HUES6 (cell line): Measurements from ENCODE around the gene SYT13.
"Not testable (repeated sequence)": the region's sequence is repeated elsewhere in the genome, so short reads cannot be mapped to it uniquely, and the experiment has no call there.

Source experiments
- H3K27ac ChIP-seq: 2 replicates; pipeline ENCODE4 v1.7.0; 2013; ENCODE audit warnings: low read depth, mild to moderate bottlenecking, low read length, inconsistent platforms
- H3K27me3 ChIP-seq: 2 replicates; pipeline ENCODE4 v1.6.1; 2013; ENCODE audit warnings: low read length; ENCODE audit not compliant: control insufficient read depth, insufficient read depth
- H3K36me3 ChIP-seq: 2 replicates; pipeline ENCODE4 v1.6.1; 2013; ENCODE audit warnings: low read length; ENCODE audit not compliant: control insufficient read depth, insufficient read depth
- H3K4me1 ChIP-seq: 2 replicates; pipeline ENCODE4 v1.6.1; 2013; ENCODE audit warnings: low read length; ENCODE audit not compliant: control insufficient read depth, insufficient read depth
- H3K4me3 ChIP-seq: 2 replicates; pipeline ENCODE4 v1.5.1; 2013; ENCODE audit warnings: low read depth, low read length
- H3K9ac ChIP-seq: one replicate; pipeline ENCODE4 v1.6.1; 2013; ENCODE audit warnings: mild to moderate bottlenecking, low read length
- H3K9me3 ChIP-seq: 2 replicates; pipeline ENCODE4 v1.6.1; 2013; ENCODE audit warnings: low read depth, low read length; ENCODE audit not compliant: control insufficient read depth, insufficient read depth

Gene SYT13

DNA sequence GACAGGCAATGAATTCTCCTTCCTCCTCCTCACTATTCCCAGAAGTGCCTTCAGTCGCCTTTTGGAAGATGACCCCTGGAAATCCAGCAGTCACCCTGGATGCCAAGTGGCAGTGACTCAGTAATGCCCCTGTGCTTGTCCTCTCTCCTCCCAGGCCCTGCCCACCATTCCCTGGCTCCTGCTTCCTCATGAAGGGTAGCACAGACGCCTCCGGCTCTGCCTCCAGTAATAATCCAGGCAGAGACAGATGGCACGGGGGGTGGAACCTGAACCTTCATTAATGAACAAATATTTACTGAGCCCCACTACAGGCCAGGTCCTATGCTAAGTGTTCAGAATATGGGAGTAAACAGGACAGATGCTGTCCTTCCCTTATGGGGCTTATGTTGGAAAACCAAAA, 23.2 kb downstream of the SYT13 start:
- peaks cover 6% of the 10 kb centered on the region; the same call in 1 of the 2 replicates for H3K27me3 ChIP-seq
- peaks cover 19% of the 10 kb centered on the region for H3K4me1 ChIP-seq
- H3K9ac ChIP-seq = no peak overlapping the region

DNA sequence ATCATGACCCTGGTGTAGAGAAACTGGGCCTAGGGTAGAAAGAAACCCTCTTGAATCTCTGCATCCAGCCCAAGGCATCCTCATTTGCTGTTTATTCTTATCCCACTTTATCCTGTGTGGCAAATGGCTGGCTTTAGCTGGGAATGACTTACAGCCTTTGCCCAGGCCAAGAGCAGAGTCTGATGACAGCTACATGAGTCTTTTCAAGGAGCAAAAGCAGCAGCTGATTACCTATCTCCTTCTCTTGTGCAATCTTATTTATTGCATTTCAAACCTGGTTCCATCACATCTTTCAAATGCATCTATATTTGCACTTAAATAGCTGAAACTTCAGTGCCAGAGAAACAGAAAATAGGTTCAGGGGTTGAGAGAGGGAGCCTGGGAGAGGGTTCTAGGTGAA, 26.1 kb downstream of the SYT13 start:
- H3K9me3 ChIP-seq = no peaks in the 10 kb centered on the region
- H3K27me3 ChIP-seq = peaks cover 3% of the 10 kb centered on the region; the same call in 1 of the 2 replicates
- no peaks in the 10 kb centered on the region for H3K36me3 ChIP-seq
- no peak overlapping the region for H3K4me3 ChIP-seq
- H3K4me1 ChIP-seq = peaks cover 19% of the 10 kb centered on the region
- no peak overlapping the region for H3K27ac ChIP-seq
- no peak overlapping the region for H3K9ac ChIP-seq

More for the DNA sequence above, 23.2 kb downstream of the SYT13 start:
- H3K27ac ChIP-seq = no peak overlapping the region
- no peaks in the 10 kb centered on the region for H3K9me3 ChIP-seq
- no peak overlapping the region for H3K4me3 ChIP-seq
- H3K36me3 ChIP-seq = no peaks in the 10 kb centered on the region

DNA sequence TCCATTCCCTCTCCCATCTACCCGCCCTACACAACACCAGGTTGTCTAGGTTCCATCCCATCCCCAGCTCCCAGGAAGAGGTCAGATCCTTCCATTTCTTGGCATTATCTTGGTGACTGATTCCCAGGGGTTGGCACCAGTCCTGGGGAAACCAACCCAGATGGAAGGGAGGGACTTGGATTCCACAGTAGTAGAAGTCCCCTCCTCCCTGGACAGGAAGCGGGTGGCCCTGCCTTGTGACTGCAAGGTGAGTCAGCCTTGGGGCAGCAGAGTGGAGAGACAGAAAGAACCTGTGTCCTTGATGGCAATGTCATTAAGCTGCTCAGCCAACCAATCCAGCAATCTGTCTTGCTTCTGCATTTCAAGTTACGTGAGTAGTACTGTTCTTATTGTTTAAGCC, 26.5 kb downstream of the SYT13 start:
- Histone ChIP-seq H3K36me3 (no peaks in the 10 kb centered on the region), H3K4me3 (no peak overlapping the region), H3K4me1 (peaks cover 19% of the 10 kb centered on the region), H3K9me3 (no peaks in the 10 kb centered on the region), H3K27me3 (peaks cover 3% of the 10 kb centered on the region; the same call in 1 of the 2 replicates), H3K27ac (no peak overlapping the region), H3K9ac (no peak overlapping the region)

DNA sequence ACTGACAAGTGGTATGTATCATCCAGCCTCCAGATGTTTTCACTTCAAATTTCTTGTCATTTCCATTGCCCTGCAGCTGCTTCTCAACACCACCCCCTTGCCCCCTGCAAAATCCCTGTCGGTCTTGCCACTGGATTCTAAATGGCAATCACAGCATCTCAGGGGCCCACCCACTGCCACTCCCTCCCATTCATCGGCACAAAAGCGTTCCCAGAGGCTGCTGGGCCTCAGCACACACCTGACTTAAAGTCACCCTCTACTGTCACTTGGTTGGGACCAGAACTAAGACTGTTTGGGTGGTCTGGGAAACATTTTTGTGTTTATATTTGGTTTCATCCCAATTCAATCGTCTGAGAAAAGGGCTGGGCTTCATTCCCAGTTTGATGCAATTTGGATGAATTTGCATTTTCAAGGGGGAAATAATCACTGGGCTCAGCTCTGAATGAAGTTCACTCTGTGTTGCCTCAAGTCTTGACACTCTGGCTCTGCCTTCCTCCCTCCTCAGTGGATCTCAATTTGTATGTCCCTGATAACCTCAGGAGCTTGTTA, 27.1 kb downstream of the SYT13 start:
- H3K9ac ChIP-seq = no peak overlapping the region
- H3K4me3 ChIP-seq = no peak overlapping the region
- H3K36me3 ChIP-seq = no peaks in the 10 kb centered on the region
- peaks cover 3% of the 10 kb centered on the region; the same call in 1 of the 2 replicates for H3K27me3 ChIP-seq
- no peak overlapping the region for H3K27ac ChIP-seq
- peaks cover 19% of the 10 kb centered on the region for H3K4me1 ChIP-seq
- no peaks in the 10 kb centered on the region for H3K9me3 ChIP-seq

DNA sequence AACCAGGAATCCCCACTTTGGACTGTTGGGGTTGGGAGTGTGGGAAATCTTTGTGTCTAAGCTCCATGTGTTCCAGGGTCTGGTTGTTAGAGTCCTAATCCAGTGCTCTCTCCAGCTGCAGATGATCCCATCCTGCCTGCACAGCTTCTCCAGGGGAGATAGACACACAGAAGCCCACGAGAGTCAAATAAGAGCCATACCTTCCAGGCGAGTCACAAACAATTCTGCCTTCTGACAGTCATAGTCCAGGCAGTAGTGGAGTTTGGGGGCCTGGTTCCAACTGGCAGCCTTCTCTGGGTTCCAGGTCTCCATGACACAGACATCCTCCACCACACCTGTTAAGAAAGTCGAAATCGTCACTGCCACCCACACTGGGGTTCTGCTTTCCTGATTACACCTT, 32.1 kb downstream of the SYT13 start:
- H3K9ac ChIP-seq = no peak overlapping the region
- 0 out of 2 replicates have a peak, but pooled peaks cover 2% of the 10 kb centered on the region for H3K4me1 ChIP-seq

DNA sequence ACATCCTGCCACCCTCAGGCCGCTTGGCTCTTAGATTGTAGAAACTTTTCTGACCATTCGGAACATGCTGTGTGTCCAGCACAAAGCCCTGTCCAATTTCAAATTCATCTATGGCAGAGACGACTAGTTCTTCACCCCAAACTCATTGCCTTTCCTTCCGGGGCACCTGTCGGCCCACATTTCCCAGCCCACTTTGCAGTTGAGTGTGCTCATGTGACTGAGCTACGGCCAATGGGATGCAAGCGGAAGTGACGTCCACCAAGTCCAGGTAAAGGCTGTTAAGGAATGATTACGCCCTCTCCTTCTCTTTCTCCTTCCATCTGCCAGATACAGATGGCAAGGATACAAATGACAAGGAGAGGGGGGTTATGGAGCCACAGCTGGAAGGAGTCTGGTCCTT, 32.5 kb downstream of the SYT13 start:
- no peaks in the 10 kb centered on the region for H3K9me3 ChIP-seq
- H3K9ac ChIP-seq = no peak overlapping the region
- H3K27ac ChIP-seq = no peak overlapping the region
- H3K4me3 ChIP-seq = no peak overlapping the region
- no peaks in the 10 kb centered on the region for H3K36me3 ChIP-seq
- peaks cover 7% of the 10 kb centered on the region; the same call in 1 of the 2 replicates for H3K27me3 ChIP-seq
- H3K4me1 ChIP-seq = no peaks in the 10 kb centered on the region

More for the DNA sequence above, 32.1 kb downstream of the SYT13 start:
- Histone ChIP-seq H3K27me3 (peaks cover 7% of the 10 kb centered on the region; the same call in 1 of the 2 replicates), H3K9me3 (no peaks in the 10 kb centered on the region), H3K4me3 (no peak overlapping the region), H3K27ac (no peak overlapping the region), H3K36me3 (no peaks in the 10 kb centered on the region)

DNA sequence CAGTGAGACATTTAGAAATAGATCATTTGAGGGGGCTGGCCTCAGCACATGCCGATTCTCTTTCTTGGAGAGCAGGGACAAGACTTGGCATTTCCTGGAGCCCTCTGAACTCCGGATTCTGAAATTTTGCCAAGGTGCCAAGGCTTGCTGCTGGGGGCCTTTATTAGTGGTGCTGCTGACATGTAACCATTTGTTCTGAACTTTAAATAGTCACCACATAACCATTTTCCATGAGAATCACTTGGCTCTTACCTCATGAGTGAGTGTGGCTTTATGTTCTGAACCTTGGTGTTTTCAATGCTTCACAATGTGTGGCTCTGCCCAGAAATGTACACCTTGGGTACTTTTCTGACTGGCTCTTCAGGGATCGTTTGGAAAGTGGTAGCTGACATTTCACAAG, 33.3 kb downstream of the SYT13 start:
- no peaks in the 10 kb centered on the region for H3K9me3 ChIP-seq
- no peaks in the 10 kb centered on the region for H3K36me3 ChIP-seq
- H3K4me3 ChIP-seq = no peak overlapping the region
- H3K27me3 ChIP-seq = peaks cover 7% of the 10 kb centered on the region; the same call in 1 of the 2 replicates
- H3K27ac ChIP-seq = no peak overlapping the region
- no peaks in the 10 kb centered on the region for H3K4me1 ChIP-seq
- no peak overlapping the region for H3K9ac ChIP-seq

DNA sequence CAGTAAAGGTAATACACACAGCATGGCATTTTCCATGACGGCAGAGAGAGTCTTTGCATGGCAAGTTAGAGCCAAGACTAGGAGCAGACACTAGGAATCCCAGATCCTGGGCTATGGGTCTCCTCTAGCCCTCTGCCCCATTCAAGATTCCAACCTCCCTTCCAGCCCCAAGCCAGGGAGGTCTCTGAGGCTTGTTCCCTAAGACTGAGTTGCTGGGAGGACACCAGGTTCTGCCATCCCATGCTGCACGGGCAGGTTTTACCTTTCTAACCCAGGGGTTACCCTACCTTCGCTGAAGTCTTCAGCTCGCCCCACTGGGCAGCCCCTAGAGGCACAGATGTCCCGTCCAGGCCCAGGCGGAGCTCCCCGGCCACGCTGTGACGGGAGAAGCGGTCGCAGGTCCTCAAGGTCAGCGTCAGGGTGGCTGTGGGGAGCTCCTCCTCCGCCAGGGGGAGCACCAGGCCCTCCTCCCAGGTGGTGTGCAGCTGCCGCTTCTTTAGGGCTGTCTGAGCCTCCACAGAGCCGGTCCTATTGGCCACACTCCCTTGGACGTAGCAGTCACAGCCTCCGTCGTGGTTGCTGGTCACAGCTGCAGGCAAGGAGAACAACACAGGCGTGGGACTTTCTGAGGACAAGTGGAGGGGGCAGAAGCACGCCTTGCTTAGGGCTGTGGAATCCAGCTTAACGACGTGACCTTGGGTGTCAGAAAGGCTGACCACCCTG, 33.8 kb downstream of the SYT13 start:
- no peak overlapping the region for H3K27ac ChIP-seq
- no peaks in the 10 kb centered on the region for H3K9me3 ChIP-seq
- H3K4me1 ChIP-seq = no peaks in the 10 kb centered on the region
- peaks cover 7% of the 10 kb centered on the region; the same call in 1 of the 2 replicates for H3K27me3 ChIP-seq
- H3K9ac ChIP-seq = no peak overlapping the region
- no peaks in the 10 kb centered on the region for H3K36me3 ChIP-seq
- no peak overlapping the region for H3K4me3 ChIP-seq

DNA sequence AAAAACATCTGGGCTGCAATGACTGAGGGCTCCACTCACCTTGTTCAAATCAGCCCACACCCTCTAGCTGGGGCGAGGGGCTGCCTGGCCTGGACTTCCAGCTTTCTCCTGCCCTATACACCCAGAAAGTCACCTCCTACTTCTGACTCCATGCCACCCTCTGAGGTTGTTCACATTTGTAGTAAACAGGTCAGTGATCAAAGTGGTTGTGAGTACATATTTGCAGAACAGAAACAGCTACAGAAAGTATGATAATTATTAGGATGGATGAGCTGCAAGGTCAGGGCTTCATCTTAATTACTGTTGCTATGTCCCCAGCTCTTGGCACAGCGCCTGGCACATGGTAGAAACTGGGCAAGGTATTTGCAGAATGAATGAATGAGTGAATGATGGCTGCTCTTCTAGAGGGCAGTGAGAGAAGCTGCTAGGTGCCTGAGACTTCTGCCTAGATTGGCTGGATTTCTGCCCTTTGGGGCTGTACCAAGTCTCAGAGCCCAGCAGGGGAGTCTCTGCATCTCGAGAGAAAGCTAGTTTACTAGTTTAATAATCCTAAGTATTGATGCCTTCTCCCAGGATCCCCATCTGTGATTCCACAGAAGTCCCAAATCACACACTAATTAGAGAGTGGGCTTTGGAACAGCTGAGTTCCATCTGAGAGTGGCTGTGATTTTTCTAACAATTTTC, 36.0 kb downstream of the SYT13 start:
- peaks cover 9% of the 10 kb centered on the region; the same call in 1 of the 2 replicates for H3K27me3 ChIP-seq
- no peaks in the 10 kb centered on the region for H3K4me1 ChIP-seq
- H3K4me3 ChIP-seq = no peak overlapping the region
- no peak overlapping the region for H3K27ac ChIP-seq
- H3K36me3 ChIP-seq = no peaks in the 10 kb centered on the region
- no peak overlapping the region for H3K9ac ChIP-seq
- no peaks in the 10 kb centered on the region for H3K9me3 ChIP-seq

DNA sequence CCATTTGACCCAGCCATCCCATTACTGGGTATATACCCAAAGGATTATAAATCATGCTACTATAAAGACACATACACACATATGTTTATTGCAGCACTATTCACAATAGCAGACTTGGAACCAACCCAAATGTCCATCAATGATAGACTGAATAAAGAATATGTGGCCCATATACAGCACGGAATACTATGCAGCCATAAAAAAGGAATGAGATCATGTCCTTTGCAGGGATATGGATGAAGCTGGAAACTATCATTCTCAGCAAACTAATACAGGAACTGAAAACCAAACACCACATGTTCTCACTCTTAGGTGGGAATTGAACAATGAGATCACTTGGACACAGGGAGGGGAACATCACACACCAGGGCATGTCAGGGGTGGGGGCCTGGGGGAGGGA, 36.8 kb downstream of the SYT13 start:
- not testable (repeated sequence) for H3K9ac ChIP-seq, H3K4me3 ChIP-seq, H3K27ac ChIP-seq, H3K9me3 ChIP-seq, H3K4me1 ChIP-seq, H3K36me3 ChIP-seq, H3K27me3 ChIP-seq

DNA sequence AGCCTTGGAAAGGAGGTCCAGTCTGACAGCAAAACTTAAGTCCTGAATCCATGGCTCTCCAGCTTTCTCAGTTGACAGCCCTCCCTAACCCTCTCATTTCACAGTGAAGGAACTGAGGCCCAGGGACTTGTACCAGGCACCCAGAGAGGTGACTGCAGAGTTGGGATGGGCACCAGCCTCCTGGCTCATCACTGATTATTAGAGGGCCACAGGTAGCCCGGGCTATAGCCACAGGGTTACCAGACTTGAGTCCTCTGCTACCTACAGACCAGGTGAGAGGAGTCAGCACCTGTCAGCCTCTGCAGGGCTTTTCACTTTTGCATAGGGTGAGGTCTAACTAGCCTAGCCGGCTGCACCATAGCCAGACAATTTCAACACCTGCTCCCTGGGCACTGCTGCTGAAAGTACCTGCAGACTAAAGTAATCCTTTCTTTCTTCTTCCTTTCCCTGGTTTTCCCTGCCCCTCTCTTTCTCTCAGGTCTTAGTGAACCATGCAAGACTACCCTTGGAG, 37.6 kb downstream of the SYT13 start:
- Histone ChIP-seq H3K27ac (no peak overlapping the region), H3K36me3 (no peaks in the 10 kb centered on the region), H3K4me3 (no peak overlapping the region), H3K9me3 (no peaks in the 10 kb centered on the region), H3K9ac (no peak overlapping the region), H3K4me1 (no peaks in the 10 kb centered on the region), H3K27me3 (peaks cover 9% of the 10 kb centered on the region; the same call in 1 of the 2 replicates)
